GM12892 (cell line): ENCODE results near the gene BRD7.

ENCODE experiments used
- POLR2A ChIP-seq: IDR thresholded peaks from 2 replicates; pipeline ENCODE4 v1.6.1; 2011; ENCODE audit warnings: low read depth, low read length, control low read depth
- TAF1 ChIP-seq: IDR thresholded peaks from 2 replicates; pipeline ENCODE4 v1.6.1; 2011; ENCODE audit warnings: low read depth, mild to moderate bottlenecking, control low read depth, low read length, borderline replicate concordance

DNA sequence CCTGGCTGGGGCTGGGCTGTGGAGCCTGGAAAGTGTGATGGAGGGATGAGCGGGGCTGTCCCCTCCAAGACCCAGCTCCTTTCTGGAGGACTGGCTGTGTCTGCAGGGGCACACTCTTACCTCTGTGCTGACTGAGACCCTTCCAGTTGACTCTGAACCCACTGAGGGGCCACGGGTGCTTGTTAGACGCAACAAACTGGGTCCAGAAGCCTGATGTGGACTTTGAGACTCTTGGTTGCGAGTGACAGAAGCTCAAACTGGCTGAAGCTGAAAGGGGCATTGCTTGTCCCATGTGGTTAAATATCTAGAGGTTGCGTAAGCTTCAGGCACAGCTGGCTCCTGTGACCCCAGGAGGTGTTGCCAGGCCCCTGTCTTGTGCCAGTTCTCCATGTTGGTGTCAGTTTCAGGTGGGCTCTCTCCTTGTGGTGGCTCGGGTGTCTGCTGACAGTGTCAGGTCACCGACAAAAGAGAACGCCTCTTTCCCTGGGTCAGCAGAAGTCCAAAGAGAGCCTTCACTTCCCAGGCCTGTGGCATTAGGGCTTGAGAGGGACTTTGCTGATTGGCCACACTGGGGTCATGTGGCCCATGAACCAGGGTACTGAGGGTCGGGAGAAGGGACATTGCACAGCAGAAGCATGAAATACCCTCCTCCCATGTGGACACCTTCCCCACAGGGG, 85.7 kb downstream of the BRD7 start:
- TF ChIP-seq POLR2A (no peak), TAF1 (no peak)
